ENCODE data around the gene MACROD2. TPM values are rescaled to one million over a fixed set of nuclear protein-coding genes. Genes with fewer than 3 reads are reported as not detected.

The MACROD2 gene
- total RNA-seq, 1 donor from 2014 or later = 2.4 TPM

DNA sequence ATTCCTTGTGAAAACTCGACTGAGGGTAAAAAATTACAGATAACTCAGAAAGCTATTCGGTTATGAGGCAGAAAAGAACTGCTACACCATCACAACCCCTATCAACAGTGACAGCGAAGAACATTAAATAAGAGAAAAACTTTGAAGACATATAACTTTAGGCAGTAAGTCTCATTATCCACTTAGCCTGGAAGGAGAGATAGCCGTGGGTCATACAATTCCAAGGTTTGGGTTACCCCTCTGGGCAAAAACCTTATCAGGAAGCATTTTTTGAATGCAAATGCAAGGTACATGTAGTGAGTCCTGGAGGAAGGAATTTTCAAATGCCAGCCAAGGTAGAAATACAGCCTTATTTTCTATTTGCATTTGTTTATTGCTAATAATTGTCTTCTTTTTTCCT, 212.3 kb downstream of the MACROD2 start:
- no peaks in the 10 kb centered on the region for H3K4me1 ChIP-seq (ENCODE audit: insufficient read depth, low read length)
- no peak overlapping the region for H3K4me2 ChIP-seq (ENCODE audit: low read length)
- no peak overlapping the region for H3K4me3 ChIP-seq (ENCODE audit: insufficient read depth, low read depth, low read length)
- no peaks in the 10 kb centered on the region for H3K9me3 ChIP-seq (ENCODE audit: insufficient read depth, low read depth, low read length)
- no peaks in the 10 kb centered on the region for H3K36me3 ChIP-seq (ENCODE audit: insufficient read depth, low read length)
- no peaks in the 10 kb centered on the region for H3K79me2 ChIP-seq (ENCODE audit: insufficient read depth, low read length)
- no peaks in the 10 kb centered on the region for H3K27me3 ChIP-seq (ENCODE audit: insufficient read depth, low read length)
- Mint-ChIP-seq H3K36me3 (ENCODE audit: low read depth, unreplicated experiment) (peaks cover 3% of the 10 kb centered on the region), H3K27me3 (ENCODE audit: low read depth, unreplicated experiment) (no peaks in the 10 kb centered on the region), H3K4me3 (ENCODE audit: unreplicated experiment) (no peak overlapping the region), H3K9me3 (ENCODE audit: unreplicated experiment) (peaks cover 4% of the 10 kb centered on the region), H3K4me1 (ENCODE audit: low read depth, unreplicated experiment) (no peaks in the 10 kb centered on the region), H3K27ac (ENCODE audit: unreplicated experiment) (no peak overlapping the region)
- DNase-seq (ENCODE audit: low read depth) = no peak
- no peaks in the 10 kb centered on the region for H4K20me1 ChIP-seq (ENCODE audit: insufficient read depth, low read length)
- no peak overlapping the region for H2AFZ ChIP-seq (ENCODE audit: low read depth, low read length)
- no peak overlapping the region for H3K9ac ChIP-seq (ENCODE audit: low read length)
- no peak for FAIRE-seq
- TF ChIP-seq, protein P1, sequence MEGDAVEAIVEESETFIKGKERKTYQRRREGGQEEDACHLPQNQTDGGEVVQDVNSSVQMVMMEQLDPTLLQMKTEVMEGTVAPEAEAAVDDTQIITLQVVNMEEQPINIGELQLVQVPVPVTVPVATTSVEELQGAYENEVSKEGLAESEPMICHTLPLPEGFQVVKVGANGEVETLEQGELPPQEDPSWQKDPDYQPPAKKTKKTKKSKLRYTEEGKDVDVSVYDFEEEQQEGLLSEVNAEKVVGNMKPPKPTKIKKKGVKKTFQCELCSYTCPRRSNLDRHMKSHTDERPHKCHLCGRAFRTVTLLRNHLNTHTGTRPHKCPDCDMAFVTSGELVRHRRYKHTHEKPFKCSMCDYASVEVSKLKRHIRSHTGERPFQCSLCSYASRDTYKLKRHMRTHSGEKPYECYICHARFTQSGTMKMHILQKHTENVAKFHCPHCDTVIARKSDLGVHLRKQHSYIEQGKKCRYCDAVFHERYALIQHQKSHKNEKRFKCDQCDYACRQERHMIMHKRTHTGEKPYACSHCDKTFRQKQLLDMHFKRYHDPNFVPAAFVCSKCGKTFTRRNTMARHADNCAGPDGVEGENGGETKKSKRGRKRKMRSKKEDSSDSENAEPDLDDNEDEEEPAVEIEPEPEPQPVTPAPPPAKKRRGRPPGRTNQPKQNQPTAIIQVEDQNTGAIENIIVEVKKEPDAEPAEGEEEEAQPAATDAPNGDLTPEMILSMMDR (IDR thresholded peaks at IDR 0.05; ENCODE audit: insufficient read depth, low read depth, low read length) = no peak
- no peak for TF ChIP-seq EZH2 (IDR thresholded peaks at IDR 0.05; ENCODE audit: insufficient read depth, low read length)
- H3K27ac ChIP-seq (ENCODE audit: low read depth, low read length) = no peak overlapping the region

DNA sequence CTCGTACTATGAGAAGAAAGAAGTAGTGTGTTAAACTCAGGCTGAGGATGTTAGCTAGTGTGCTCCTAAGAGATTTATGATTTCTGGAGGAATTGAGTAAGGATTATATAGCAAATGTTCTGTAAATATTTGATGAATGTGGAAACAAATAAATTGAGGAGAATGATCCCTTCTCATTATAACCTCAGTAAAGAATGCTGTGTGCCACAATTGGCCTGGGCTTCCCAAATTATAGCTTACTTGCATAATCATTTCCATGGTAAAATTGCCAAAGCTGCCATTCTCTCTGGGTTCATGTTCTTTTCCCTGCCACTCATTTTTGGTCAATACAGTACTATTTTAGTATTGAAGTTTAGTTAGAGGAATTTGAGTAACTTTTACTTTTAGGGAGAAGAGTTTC, 213.6 kb downstream of the MACROD2 start:
- H3K79me2 ChIP-seq (ENCODE audit: insufficient read depth, low read length) = no peaks in the 10 kb centered on the region
- no peak overlapping the region for H3K9ac ChIP-seq (ENCODE audit: low read length)
- no peaks in the 10 kb centered on the region for H3K36me3 ChIP-seq (ENCODE audit: insufficient read depth, low read length)
- no peak overlapping the region for H3K4me2 ChIP-seq (ENCODE audit: low read length)
- no peaks in the 10 kb centered on the region for H3K4me1 ChIP-seq (ENCODE audit: insufficient read depth, low read length)
- H4K20me1 ChIP-seq (ENCODE audit: insufficient read depth, low read length) = no peaks in the 10 kb centered on the region
- H3K27ac ChIP-seq (ENCODE audit: low read depth, low read length) = no peak overlapping the region
- Mint-ChIP-seq H3K27ac (ENCODE audit: unreplicated experiment) (no peak overlapping the region), H3K9me3 (ENCODE audit: unreplicated experiment) (no peaks in the 10 kb centered on the region), H3K36me3 (ENCODE audit: low read depth, unreplicated experiment) (no peaks in the 10 kb centered on the region), H3K27me3 (ENCODE audit: low read depth, unreplicated experiment) (no peaks in the 10 kb centered on the region), H3K4me1 (ENCODE audit: low read depth, unreplicated experiment) (no peaks in the 10 kb centered on the region), H3K4me3 (ENCODE audit: unreplicated experiment) (no peak overlapping the region)
- no peak for FAIRE-seq
- no peak for TF ChIP-seq EZH2 (IDR thresholded peaks at IDR 0.05; ENCODE audit: insufficient read depth, low read length)
- TF ChIP-seq, protein P1 (IDR thresholded peaks at IDR 0.05; ENCODE audit: insufficient read depth, low read depth, low read length) = no peak
- H3K9me3 ChIP-seq (ENCODE audit: insufficient read depth, low read depth, low read length) = peaks cover 2% of the 10 kb centered on the region
- H3K27me3 ChIP-seq (ENCODE audit: insufficient read depth, low read length) = no peaks in the 10 kb centered on the region
- no peak overlapping the region for H2AFZ ChIP-seq (ENCODE audit: low read depth, low read length)
- no peak overlapping the region for H3K4me3 ChIP-seq (ENCODE audit: insufficient read depth, low read depth, low read length)
- no peak for DNase-seq (ENCODE audit: low read depth)

DNA sequence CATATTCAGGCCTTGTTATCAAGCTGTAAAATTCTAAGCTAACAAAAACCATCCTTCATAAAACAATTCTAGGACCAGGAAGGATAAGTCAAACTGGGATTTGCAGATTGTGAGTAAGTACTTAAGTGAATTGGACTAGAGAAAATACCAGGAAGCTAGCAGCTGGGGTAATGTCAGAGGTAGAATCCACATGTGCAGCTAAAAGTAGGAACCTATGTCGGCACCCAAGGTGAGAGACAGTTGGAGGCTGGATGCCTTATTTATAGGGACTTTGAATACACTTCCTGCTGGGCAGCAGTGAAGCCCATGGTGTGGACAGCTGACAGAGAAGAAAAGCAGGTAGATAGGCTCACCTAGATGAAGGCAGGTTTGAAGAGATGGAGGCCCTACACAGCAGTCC, 214.8 kb downstream of the MACROD2 start:
- no peak for DNase-seq (ENCODE audit: low read depth)
- peaks cover 2% of the 10 kb centered on the region for H3K9me3 ChIP-seq (ENCODE audit: insufficient read depth, low read depth, low read length)
- no peak overlapping the region for H3K4me2 ChIP-seq (ENCODE audit: low read length)
- no peaks in the 10 kb centered on the region for H3K27me3 ChIP-seq (ENCODE audit: insufficient read depth, low read length)
- no peak overlapping the region for H3K27ac ChIP-seq (ENCODE audit: low read depth, low read length)
- no peak overlapping the region for H3K27ac Mint-ChIP-seq (ENCODE audit: unreplicated experiment)
- no peaks in the 10 kb centered on the region for H3K79me2 ChIP-seq (ENCODE audit: insufficient read depth, low read length)
- no peaks in the 10 kb centered on the region for H3K27me3 Mint-ChIP-seq (ENCODE audit: low read depth, unreplicated experiment)
- no peak for TF ChIP-seq EZH2 (IDR thresholded peaks at IDR 0.05; ENCODE audit: insufficient read depth, low read length)
- TF ChIP-seq, protein P1 (IDR thresholded peaks at IDR 0.05; ENCODE audit: insufficient read depth, low read depth, low read length) = no peak
- no peak overlapping the region for H2AFZ ChIP-seq (ENCODE audit: low read depth, low read length)
- no peaks in the 10 kb centered on the region for H3K4me1 ChIP-seq (ENCODE audit: insufficient read depth, low read length)
- no peaks in the 10 kb centered on the region for H3K36me3 ChIP-seq (ENCODE audit: insufficient read depth, low read length)
- H3K4me3 Mint-ChIP-seq (ENCODE audit: unreplicated experiment) = no peak overlapping the region
- H3K9me3 Mint-ChIP-seq (ENCODE audit: unreplicated experiment) = no peaks in the 10 kb centered on the region
- FAIRE-seq = no peak
- H4K20me1 ChIP-seq (ENCODE audit: insufficient read depth, low read length) = no peaks in the 10 kb centered on the region
- H3K36me3 Mint-ChIP-seq (ENCODE audit: low read depth, unreplicated experiment) = no peaks in the 10 kb centered on the region
- H3K4me1 Mint-ChIP-seq (ENCODE audit: low read depth, unreplicated experiment) = peaks cover 3% of the 10 kb centered on the region
- H3K9ac ChIP-seq (ENCODE audit: low read length) = no peak overlapping the region
- H3K4me3 ChIP-seq (ENCODE audit: insufficient read depth, low read depth, low read length) = no peak overlapping the region
